Stimulated activated CD8-positive, alpha-beta memory T cell treated with anti-CD3 and anti-CD28 coated beads, Interleukin-15, amount 100 ng/mL, for 48 hours (primary cell): Measurements from ENCODE around the gene CLTB.
"Not testable (repeated sequence)": the region's sequence is repeated elsewhere in the genome, so short reads cannot be mapped to it uniquely, and the experiment has no call there.

Experiments used
- DNase-seq, 2 donors: peaks; one replicate each; pipeline ENCODE4 v3.0.0-alpha.2; 2020; ENCODE audit warnings: low read depth in 2 of 2

CLTB gene, protein sequence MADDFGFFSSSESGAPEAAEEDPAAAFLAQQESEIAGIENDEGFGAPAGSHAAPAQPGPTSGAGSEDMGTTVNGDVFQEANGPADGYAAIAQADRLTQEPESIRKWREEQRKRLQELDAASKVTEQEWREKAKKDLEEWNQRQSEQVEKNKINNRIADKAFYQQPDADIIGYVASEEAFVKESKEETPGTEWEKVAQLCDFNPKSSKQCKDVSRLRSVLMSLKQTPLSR

DNA sequence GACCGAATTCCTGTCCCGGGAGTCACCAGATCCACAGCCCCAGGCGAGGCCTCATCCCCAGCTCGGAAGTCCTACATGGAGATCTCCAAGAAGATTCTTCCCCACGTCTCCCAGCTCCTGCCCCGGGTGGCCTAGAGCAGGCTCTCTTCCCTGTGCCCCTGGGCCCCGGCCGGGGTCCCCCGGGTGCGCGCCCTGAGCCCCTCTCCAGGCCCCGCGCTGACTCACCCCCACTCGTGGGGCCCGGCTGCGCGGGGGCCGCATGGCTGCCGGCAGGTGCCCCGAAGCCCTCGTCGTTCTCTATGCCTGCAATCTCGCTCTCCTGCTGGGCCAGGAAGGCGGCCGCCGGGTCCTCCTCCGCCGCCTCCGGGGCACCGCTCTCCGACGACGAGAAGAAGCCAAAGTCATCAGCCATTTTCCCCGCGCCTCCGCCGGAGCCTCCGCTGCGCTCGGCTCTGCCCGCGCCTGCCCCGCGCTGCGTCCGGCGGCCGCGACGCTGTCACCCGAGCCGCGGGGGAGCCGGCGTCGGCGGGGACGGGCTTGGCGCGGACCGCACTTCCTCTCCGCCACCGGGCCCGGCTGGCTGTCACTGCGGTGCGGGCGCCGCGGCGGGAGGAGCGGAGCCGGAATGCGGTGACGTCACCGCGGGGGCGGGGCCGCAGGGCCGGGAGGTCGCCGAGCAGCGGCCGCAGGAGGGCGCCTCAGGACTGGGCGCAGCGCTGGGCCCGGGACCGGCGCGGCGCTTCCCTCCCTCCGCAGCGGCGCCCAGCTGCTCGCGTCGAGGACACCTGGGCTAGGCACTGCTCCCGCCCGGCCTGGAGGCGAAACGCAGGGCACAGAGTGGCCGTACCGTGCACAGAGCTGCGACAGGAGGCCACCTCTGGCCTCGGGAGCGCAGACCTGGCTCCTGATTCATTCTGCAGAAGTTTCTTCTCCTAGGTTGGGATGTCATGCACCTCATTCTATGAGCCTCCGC, at the start of gene CLTB:
CLTB (minus strand) TSS at position 588 of the 973 bp plus-strand sequence; CDS start at position 412, 176 bp downstream.
- DNase-seq = peak; percentile 84 to 87

DNA sequence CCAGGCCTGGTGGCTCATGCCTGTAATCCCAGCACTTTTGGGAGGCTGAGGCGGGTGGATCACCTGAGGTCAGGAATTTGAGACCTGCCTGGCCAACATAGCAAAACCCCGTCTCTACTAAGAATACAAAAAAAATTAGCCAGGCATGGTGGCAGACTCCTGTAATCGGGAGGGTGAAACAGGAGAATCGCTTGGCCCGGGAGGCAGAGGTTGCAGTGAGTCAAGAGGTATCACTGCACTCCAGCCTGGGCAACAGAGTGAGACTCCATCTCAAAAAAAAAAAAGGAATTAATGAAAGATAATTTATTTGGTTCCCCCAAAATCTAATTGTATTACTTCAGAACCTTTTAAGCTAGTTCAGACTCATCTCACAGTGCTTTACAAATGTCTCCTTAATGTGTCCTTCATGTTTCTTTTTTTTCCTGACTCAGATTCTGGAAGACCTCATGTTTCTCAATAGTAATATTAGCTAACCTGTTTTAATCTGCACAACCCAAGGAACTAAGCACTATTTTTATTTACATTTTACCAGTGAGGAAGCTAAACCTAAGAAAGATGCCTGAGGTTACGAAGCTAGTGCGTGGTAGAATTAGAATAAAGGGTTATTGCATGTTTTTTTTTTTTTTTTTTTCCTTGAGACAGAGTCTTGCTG, 46.9 kb upstream of the CLTB start:
- DNase-seq = no peak

DNA sequence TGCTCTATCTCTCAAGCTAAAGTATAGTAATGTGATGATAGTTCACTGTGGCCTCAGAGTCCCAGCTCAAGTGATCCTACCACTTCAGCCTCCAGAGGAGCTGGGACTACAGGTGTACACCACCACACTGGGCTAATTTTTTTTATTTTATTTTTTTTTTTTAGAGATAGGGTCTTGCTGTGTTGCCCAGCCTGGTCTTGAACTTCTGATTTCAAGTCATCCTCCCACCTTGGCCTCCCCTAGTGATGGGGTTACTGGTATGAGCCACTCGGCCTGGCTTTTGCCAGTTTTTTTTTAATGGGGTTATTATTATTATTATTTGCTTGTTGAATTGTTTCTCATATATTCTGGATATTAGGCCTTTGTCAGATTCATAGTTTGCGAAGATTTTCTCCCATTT, 45.0 kb upstream of the CLTB start:
- no peak for DNase-seq

DNA sequence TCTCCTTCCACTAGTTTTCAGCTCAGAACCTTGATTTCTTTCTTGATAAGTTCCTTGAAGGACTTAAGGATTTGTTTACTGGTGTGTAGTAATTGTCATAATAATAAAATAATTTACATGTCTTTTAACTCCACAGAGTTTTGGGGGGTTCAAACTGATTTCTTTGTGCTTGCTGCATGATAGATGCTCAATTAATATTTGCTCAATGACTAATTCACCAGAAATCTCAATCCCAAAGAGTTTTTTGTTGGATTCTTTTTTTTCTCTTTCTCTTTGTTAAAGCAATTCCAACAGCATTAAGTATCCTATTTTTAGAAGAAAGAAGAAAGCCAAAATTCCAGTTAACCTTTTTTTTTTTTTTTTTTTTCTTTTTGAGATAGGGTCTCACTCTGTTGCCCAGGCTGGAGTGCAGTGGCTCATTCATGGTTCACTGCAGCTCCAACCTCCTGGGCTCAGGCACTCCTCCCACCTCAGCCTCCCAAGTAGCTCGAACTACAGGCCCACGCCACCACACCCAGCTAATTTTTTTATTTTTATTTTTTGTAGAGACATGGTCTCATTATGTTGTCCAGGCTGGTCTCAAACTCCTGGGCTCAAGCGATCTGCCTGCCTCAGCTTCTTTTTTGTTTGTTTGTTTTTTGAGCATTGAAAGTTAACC, 42.7 kb upstream of the CLTB start:
- DNase-seq = no peak

DNA sequence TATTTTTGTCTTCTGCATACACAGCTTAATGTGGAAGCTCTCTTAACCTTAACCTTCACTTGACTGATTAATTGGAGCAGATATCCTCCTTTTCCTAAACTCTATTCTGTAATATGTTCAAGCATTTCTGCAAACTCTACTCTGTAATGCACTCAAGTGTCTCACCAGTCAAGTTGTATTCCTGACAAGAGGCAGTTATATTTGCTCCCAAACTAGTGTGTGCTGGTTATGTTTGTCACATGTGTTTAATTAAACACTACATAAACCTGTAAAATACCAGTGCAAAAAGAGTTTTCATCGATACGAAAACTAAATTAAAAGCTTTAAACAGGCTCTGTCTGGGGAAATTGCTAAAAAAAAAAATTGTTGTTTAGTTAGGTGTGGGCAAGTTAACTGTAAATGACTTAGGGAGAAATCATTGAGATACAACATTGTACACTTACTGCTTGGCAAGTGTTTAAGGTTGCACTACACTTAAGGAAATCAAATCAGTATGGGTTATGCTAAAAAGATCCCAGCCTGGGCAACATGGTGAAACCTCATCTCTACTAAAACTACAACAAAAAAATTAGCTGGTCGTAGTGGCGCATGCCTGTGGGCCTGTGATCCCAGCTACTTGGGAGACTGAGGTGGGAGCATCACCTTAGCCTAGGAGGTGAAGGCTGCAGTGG, 38.5 kb upstream of the CLTB start:
- DNase-seq = no peak

DNA sequence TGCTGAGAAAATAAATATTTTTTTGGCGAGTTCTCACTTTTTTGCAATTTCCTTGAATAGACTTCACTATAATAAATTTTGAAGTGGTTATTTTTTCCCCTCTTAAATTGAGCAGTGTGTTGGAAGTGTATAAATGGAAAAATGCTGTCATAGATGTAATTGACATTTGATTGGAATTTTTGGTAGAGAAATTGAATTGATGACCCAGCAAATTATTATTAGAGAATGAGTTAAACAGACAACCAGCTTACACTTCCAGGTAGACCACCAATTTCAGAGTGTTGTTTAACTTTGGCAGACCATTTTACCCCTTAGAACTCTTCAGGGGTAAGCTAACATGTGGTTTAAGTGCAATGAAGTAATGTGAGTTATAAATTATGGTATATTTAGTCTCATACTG, 33.7 kb upstream of the CLTB start:
- no peak for DNase-seq

DNA sequence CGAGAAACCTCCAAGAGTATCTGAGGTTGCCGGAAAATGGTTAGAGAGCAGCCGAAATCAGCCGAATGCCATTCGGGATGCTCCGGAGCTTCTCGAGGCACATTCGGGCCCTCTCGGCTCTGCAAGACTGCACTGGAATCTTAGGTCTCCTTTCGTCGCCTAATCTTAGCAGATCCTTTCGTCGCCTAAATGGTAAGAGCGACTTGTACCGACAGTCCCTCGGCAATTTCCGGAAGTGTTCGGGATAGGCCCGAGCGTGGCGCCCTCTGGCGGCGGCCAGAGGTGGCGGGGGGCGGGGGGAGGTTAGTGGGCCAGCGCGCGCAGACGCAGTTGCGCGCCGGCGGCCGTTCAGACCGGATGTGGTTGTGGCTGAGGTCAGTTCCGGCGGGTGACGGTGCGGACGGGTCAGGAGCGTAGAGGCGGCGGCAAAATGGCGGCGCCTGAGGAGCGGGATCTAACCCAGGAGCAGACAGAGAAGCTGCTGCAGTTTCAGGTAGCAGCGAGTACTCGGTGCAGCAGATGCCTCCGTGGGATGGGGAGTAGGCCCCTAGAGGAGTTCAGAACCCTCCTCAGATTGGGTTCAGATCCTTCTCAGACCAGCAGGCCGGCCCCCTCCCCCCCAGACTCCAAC, 31.8 kb upstream of the CLTB start, which contains the start of gene FAF2:
FAF2 (plus strand) TSS at position 408 of the 631 bp plus-strand sequence; CDS start at position 431, 23 bp downstream.
- DNase-seq = peak; percentile 95 to 97

DNA sequence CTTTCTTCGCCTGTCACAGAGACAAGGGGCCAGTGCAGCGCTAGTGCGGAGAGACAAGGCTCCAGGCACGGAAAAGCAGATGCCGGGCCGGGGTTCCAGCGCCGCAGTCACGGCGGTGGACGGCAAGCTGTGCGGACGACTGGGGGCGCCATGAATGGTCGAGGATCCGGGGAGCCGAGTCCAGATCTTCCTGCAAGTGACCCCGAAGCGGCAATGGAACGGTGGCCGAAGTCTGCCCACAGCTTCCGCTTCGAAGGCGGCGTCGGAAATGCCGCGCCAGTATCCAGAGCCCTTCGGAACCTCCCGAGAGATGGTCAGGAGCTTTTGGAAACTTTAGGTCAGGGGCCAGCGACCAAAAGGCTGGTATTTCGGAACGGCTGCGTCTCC, 31.2 kb upstream of the CLTB start:
- no peak for DNase-seq

DNA sequence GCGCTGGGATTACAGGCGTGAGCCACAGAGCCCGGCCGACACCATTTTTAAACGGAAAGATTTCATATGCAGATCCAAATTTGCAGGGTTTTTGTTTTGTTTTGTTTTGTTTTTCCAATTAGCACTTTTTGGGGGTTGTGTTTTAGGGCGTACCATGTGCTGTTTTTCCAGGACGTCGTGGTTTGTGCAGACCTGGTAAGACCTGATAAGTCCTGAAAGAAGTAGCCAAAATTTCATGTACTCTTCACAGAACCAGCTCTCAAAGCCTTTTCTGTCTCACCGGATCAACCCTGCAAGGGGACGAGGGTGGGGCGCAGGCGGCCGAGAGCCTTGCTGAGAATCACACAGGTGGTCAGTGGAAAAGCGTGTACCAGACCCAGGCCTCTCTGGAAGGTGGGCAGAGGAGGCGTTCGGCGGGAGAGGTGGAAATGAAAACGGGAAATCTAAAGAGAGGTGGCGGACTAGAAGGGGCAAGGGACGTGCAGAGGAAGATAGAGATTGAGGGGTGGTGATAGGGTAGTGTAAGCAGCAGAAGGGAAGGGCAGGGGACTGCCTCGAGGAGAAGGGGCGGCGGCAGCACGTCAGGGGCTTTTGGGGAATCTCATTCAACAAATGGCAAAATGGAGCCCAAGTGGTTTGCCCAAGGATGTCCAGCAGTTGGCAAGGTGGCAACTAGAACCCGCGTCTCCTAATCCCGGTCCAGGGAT, 30.7 kb upstream of the CLTB start:
- no peak for DNase-seq

DNA sequence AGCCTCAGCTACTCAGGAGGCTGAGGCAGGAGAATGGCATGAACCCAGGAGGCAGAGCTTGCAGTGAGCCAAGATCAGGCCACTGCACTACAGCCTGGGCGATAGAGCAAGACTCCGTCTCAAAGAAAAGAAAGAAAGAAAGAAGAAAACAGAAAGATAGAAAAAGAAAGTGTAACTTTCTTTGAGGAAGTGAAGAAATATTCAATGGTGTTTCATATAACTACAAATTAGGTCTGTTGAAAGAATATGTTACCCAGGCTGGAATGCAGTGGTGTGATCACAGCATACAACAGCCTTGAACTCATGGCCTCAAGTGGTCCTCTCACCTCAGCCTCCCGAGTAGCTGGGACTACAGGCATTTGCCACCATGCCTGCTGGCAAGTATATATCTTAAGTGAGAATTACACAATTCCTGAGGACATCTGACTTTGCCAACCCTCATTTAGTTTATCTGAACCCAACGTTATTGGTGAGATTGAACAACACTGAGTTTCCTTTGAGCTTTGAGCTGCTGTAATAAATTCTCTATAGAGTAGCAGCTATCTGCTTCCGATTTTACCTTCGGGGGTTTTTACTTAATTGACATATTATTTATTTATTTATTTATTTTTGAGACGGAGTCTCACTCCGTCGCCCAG, 29.8 kb upstream of the CLTB start:
- DNase-seq = no peak

DNA sequence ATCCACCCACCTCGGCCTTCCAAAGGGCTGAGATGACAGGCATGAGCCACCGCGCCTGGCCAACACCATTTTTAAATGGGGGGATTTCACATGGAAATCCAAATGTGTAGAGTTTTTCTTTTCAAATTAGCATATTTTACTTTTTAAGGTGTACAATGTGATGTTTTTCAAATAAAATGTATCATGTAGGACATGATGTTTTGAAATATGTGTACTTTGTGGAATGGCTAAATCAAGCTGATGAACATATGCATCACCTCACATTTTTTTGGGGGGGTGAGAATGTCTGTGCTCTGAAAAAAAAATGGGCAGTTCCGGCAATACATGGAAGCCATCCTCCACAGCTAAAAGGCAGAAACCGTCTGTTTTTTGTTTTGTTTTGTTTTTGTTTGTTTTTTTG, 28.4 kb upstream of the CLTB start:
- DNase-seq = no peak

DNA sequence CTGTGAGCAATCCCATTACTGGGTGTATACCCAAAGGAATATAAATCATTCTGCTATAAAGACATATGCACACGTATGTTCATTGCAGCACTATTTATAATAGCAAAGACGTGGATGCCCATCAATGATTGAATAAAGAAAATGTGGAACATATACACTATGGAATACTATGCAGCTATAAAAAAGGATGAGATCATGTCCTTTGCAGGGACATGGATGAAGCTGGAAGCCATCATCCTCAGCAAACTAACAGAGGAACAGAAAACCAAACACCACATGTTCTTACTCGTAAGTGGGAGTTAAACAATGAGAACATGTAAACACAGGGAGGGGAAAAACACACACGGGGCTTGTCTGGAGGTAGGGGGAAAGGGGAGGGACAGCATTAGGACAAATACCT, 26.6 kb upstream of the CLTB start:
- DNase-seq = not testable (repeated sequence)

DNA sequence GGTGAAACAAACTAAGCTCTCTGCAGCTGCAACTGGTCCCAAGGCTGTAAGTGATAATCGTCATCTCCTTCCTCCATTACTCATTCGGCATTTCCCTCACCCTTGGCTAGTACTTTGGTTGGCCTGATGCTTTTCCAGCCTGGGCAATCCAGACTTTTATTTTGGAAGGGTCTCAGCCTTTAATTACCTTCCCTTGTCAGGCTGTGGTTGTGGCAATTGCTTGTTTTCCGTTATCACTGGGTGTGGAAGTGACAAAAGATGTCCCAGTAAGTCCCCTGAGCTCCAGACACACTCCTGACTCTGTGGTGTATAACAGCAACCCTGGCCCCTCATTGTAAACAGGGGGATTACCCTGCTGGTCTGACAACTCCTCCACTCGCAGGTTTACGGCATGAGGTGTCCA, 25.6 kb upstream of the CLTB start:
- DNase-seq = no peak

DNA sequence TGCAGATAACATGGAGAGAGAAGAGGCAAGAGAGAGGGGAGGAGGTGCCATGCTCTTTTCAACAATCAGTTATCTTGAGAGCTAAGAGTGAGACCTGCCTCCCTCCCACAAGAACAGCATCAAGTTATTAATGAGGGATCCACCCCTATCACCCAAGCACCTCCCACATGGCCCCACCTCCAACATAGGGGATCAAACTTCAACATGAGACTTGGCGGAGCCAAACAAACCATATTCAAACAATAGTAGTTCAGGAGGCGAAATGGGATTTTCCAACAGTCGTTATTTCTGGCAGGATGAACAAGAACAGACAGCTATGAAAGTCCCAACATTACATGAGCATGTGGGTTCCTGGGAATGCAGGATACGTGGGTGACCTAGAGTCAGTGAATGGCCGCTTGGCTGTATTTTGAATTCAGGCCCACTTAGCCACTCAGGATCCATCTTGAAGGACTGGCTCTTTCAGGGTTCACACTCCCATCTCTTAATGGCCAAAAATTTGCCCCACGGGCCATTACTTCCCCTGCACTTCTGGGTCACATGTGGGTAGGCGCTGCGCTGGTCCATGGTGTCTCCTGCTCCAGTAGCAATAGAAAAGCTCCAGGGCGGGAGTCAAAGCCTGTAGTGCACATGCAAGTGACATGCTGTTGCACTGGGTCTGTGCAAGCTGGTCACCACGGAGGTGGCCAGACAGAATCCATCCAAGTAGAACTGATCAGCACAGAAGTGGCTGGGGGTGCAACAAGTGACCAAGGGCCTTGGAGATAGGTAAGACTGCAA, 24.8 kb upstream of the CLTB start:
- DNase-seq = no peak

DNA sequence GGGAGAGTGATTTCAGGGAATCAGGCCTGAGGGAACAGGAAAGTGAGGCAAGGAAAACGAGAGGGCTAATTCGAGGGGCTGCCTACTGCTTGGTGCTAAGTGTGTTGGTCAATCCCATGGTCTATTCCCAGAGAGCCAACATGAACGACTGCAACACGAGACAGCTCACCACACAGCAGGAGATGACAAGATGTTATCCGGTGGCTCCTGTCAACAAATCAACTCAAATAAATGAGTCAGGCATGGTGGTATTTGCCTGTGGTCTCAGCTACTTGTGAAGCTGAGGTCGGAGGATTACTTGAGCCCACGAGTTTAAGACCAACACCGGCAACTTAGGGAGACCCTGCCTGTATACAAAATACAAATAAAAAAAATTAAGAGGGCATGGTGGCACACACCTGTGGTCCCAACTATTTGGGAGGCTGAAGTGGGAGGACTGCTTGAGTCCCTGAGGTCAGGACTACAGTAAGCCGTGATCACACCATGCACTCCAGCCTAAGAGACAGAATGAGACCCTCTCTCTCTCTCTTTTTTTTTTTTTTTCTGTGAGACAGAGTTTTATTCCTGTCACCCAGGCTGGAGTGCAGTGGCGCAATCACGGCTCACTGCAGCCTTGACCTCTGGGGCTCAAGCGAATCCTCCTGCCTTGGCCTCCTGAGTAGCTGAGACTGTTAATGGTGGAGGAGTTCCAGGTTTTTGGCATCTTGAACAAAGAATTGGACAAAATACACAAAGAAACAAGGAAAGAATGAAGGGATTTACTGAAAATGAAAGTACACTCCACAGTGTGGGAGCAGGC, 22.8 kb upstream of the CLTB start:
- no peak for DNase-seq

DNA sequence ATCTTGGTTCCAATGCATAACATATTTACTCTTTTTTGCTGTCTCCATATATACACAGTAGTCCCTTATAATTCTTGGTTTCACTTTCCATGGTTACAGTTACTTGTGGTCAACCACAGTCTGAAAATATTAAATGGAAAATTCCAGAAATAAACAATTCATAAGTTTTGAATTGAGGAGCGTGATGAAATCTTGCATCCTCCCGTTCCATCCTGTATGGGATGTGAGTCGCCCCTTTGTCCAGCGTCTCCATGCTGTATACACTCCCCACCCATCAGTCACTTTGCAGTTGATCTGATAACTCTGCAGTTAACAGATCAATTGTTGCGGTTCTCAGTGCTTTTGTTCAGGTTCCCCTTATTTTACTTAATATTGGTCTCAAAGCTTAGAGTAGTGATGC, 20.3 kb upstream of the CLTB start:
- DNase-seq = no peak

DNA sequence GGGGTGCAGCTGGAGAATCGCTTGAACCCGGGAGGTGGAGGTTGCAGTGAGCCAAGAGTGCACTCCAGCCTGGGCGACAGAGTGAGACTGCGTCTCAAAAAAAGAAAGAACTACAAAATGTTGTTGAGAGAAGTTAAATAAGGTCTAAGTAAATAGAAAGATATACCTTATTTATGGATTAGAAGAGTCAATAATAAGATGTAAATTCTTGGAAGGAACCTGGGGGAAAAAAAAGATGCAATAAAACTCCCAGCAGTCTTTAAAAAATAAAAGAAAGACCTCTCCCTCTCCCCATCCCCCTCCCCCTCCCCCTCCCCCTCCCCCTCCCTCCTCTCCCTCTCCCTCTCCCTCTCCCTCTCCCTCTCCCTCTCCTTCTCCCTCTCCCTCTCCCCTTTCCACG, 16.4 kb upstream of the CLTB start:
- no peak for DNase-seq

DNA sequence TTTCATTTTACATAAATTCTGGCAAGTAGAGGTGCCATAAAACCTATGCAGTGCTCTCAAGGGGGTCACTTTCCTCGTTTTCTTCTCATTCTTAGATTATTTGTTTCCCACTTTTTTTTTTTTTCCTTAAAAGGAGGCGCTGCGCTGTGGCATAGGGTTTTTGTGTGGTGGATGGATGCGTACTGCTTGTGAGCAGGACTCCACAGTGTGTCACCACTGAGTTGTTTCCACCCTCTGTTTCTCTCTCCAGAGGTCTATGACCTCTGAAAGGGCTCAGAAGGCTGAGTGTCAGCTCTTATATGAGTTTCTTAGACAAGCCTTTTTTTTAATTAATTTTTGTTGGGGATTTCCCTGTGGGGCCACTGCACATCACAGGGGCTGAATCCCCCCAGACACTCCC, 13.6 kb upstream of the CLTB start:
- DNase-seq = no peak
